Ovary (tissue), 3 donors: Measurements from ENCODE around the gene RUSC1.

Source experiments
- POLR2A ChIP-seq: fragments of 450-650 bp; IDR thresholded peaks from one replicate; pipeline ENCODE4 v1.6.1; 2017; ENCODE audit warnings: antibody characterized with exemption, mild to moderate bottlenecking, moderate library complexity
- TF ChIP-seq, protein P1 (sequence below), 3 donors: fragments of 450-650 bp in 2 of 3; fragments of 200-600 bp in 1 of 3; IDR thresholded peaks; one replicate each; pipeline versions ENCODE4 v1.5.1 to v1.8.0; 2016 to 2022; ENCODE audit warnings: antibody characterized with exemption in 3 of 3, mild to moderate bottlenecking in 1 of 3
- donor health status: DM: no; HTN: no; CAD: no.

DNA sequence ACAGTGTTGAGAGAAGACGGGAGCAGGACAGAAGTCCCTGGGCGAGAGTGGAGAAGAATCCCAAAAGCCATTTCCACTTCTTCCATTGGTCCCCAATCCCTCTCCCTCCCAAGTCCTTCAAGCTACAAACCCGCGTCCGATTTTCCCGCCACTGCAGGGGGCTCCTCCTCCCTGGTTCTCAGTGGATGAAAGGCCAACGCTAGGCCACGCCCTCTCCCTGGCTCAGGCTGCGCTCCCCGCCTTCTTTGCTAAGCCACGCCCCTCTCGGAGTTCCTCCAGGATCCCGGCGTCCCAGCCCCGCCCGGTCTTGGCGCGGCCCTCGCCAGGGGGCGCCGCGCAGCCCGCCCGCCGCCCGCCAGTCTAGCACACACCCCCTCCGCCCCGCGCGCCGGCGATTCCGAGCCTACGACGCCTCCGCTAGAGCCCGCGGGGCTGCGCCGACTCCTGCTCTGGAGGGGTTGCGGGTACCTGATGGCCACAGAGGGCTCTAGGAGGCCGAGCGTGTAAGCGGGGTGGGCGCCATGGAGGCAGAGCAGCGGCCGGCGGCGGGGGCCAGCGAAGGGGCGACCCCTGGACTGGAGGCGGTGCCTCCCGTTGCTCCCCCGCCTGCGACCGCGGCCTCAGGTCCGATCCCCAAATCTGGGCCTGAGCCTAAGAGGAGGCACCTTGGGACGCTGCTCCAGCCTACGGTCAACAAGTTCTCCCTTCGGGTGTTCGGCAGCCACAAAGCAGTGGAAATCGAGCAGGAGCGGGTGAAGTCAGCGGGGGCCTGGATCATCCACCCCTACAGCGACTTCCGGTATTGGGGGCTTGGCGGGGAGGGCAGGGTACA, 43.4 kb upstream of the RUSC1 start, which contains the start of gene HCN3:
- TF ChIP-seq, protein P1, sequence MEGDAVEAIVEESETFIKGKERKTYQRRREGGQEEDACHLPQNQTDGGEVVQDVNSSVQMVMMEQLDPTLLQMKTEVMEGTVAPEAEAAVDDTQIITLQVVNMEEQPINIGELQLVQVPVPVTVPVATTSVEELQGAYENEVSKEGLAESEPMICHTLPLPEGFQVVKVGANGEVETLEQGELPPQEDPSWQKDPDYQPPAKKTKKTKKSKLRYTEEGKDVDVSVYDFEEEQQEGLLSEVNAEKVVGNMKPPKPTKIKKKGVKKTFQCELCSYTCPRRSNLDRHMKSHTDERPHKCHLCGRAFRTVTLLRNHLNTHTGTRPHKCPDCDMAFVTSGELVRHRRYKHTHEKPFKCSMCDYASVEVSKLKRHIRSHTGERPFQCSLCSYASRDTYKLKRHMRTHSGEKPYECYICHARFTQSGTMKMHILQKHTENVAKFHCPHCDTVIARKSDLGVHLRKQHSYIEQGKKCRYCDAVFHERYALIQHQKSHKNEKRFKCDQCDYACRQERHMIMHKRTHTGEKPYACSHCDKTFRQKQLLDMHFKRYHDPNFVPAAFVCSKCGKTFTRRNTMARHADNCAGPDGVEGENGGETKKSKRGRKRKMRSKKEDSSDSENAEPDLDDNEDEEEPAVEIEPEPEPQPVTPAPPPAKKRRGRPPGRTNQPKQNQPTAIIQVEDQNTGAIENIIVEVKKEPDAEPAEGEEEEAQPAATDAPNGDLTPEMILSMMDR (IDR thresholded peaks at IDR 0.05), result peak; percentile 66 to 86 (median 67)
- no peak for TF ChIP-seq POLR2A
